ENCODE results near the gene EEF1G. TPM values are rescaled to one million over a fixed set of nuclear protein-coding genes. Genes with fewer than 3 reads are reported as not detected.

The EEF1G gene
- total and polyA plus RNA-seq, 2 of the 13 experiments (the other 11 are each of a cell fraction or from before 2014, with no cell fraction given) = 1,787 to 2,144 TPM

DNA sequence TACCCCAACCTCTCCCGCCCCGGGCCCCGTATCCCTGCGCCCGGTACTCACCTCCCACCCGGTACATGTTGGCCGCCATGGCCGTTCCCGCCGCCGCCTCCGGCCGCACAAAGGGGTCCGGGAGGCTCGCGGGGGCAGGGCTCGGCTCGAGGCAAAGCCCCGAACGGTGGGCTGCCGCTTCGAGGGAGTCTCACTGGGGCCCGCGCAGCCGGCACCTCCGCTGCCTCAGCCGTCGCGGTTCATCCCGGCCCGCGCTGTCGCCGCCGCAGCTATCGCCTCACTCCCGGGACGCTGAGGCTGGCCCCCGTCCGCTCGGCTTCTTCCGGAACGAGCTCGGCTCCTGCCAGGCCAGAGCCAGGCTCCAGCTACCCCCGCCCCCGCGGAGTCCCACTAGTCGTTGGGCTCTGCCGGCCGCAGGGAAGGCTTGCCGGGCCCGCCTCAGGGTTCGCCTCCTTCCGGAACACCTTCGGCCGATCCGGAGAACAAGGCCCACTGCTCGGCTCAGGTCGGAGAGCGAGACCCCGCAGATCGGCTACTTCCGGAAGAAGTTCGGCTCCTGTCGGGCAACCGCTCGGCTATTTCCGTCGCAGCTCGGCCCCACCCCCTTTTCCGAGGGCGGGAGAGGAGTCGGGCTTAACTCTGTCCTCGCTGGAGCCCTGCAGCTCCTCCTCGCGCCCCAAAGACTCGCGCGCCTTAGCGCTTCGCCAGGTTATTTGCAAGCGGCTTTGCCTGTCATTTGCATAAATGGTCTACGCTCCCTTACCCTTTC, 27.9 kb upstream of the EEF1G start, which contains the start of gene MTA2 (continued):
- TF ChIP-seq, protein P1, sequence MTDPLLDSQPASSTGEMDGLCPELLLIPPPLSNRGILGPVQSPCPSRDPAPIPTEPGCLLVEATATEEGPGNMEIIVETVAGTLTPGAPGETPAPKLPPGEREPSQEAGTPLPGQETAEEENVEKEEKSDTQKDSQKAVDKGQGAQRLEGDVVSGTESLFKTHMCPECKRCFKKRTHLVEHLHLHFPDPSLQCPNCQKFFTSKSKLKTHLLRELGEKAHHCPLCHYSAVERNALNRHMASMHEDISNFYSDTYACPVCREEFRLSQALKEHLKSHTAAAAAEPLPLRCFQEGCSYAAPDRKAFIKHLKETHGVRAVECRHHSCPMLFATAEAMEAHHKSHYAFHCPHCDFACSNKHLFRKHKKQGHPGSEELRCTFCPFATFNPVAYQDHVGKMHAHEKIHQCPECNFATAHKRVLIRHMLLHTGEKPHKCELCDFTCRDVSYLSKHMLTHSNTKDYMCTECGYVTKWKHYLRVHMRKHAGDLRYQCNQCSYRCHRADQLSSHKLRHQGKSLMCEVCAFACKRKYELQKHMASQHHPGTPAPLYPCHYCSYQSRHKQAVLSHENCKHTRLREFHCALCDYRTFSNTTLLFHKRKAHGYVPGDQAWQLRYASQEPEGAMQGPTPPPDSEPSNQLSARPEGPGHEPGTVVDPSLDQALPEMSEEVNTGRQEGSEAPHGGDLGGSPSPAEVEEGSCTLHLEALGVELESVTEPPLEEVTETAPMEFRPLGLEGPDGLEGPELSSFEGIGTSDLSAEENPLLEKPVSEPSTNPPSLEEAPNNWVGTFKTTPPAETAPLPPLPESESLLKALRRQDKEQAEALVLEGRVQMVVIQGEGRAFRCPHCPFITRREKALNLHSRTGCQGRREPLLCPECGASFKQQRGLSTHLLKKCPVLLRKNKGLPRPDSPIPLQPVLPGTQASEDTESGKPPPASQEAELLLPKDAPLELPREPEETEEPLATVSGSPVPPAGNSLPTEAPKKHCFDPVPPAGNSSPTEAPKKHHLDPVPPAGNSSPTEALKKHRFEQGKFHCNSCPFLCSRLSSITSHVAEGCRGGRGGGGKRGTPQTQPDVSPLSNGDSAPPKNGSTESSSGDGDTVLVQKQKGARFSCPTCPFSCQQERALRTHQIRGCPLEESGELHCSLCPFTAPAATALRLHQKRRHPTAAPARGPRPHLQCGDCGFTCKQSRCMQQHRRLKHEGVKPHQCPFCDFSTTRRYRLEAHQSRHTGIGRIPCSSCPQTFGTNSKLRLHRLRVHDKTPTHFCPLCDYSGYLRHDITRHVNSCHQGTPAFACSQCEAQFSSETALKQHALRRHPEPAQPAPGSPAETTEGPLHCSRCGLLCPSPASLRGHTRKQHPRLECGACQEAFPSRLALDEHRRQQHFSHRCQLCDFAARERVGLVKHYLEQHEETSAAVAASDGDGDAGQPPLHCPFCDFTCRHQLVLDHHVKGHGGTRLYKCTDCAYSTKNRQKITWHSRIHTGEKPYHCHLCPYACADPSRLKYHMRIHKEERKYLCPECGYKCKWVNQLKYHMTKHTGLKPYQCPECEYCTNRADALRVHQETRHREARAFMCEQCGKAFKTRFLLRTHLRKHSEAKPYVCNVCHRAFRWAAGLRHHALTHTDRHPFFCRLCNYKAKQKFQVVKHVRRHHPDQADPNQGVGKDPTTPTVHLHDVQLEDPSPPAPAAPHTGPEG (CRISPR knock-in tag; IDR thresholded peaks at IDR 0.05) = no peak; the same call in 1 of the 2 replicates
- TF ChIP-seq ZSCAN29 (CRISPR knock-in tag; conservative IDR thresholded peaks at IDR 0.05) = no peak
- TF ChIP-seq ZNF329 (CRISPR knock-in tag; IDR thresholded peaks at IDR 0.05; ENCODE audit: low read depth) = no peak
- TF ChIP-seq, protein P2, sequence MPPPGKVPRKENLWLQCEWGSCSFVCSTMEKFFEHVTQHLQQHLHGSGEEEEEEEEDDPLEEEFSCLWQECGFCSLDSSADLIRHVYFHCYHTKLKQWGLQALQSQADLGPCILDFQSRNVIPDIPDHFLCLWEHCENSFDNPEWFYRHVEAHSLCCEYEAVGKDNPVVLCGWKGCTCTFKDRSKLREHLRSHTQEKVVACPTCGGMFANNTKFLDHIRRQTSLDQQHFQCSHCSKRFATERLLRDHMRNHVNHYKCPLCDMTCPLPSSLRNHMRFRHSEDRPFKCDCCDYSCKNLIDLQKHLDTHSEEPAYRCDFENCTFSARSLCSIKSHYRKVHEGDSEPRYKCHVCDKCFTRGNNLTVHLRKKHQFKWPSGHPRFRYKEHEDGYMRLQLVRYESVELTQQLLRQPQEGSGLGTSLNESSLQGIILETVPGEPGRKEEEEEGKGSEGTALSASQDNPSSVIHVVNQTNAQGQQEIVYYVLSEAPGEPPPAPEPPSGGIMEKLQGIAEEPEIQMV (CRISPR knock-in tag; IDR thresholded peaks at IDR 0.05; ENCODE audit: low read depth) = no peak
- no peak for TF ChIP-seq SRSF1 (optimal IDR thresholded peaks at IDR 0.05; ENCODE audit: low read depth, low read length)
- TF ChIP-seq TBX2 (CRISPR knock-in tag; IDR thresholded peaks at IDR 0.05; ENCODE audit: borderline replicate concordance) = peak; percentile 44; the same call in 1 of the 2 replicates
- TF ChIP-seq RBM22 (optimal IDR thresholded peaks at IDR 0.05; ENCODE audit: low read length) = no peak
- TF ChIP-seq ZNF891 (CRISPR knock-in tag; IDR thresholded peaks at IDR 0.05) = no peak; the same call in 1 of the 2 replicates
- no peak for TF ChIP-seq ZNF672 (CRISPR knock-in tag; IDR thresholded peaks at IDR 0.05)
- TF ChIP-seq, protein P3, sequence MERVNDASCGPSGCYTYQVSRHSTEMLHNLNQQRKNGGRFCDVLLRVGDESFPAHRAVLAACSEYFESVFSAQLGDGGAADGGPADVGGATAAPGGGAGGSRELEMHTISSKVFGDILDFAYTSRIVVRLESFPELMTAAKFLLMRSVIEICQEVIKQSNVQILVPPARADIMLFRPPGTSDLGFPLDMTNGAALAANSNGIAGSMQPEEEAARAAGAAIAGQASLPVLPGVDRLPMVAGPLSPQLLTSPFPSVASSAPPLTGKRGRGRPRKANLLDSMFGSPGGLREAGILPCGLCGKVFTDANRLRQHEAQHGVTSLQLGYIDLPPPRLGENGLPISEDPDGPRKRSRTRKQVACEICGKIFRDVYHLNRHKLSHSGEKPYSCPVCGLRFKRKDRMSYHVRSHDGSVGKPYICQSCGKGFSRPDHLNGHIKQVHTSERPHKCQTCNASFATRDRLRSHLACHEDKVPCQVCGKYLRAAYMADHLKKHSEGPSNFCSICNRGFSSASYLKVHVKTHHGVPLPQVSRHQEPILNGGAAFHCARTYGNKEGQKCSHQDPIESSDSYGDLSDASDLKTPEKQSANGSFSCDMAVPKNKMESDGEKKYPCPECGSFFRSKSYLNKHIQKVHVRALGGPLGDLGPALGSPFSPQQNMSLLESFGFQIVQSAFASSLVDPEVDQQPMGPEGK (CRISPR knock-in tag; IDR thresholded peaks at IDR 0.05) = no peak; the same call in none of the 2 replicates
- TF ChIP-seq NFE2L2 (IDR thresholded peaks at IDR 0.05; ENCODE audit: low read length) = no peak
- peak; percentile 90; the same call in 1 of the 2 replicates for TF ChIP-seq HOXA9 (CRISPR knock-in tag; IDR thresholded peaks at IDR 0.05; ENCODE audit: borderline replicate concordance)
- TF ChIP-seq SOX6 (IDR thresholded peaks at IDR 0.05) = no peak
- no peak for TF ChIP-seq SOX6 (CRISPR knock-in tag; IDR thresholded peaks at IDR 0.05)
- no peak for TF ChIP-seq SP1 (IDR thresholded peaks at IDR 0.05)
- peak; percentile 81; the same call in 1 of the 2 replicates for TF ChIP-seq SP1 (CRISPR knock-in tag; IDR thresholded peaks at IDR 0.05)
- no peak; the same call in 1 of the 2 replicates for TF ChIP-seq ZNF749 (CRISPR knock-in tag; IDR thresholded peaks at IDR 0.05; ENCODE audit: borderline replicate concordance)
- TF ChIP-seq FOXO1 (CRISPR knock-in tag; IDR thresholded peaks at IDR 0.05) = peak; percentile 36; the same call in 1 of the 2 replicates
- TF ChIP-seq, protein P4, sequence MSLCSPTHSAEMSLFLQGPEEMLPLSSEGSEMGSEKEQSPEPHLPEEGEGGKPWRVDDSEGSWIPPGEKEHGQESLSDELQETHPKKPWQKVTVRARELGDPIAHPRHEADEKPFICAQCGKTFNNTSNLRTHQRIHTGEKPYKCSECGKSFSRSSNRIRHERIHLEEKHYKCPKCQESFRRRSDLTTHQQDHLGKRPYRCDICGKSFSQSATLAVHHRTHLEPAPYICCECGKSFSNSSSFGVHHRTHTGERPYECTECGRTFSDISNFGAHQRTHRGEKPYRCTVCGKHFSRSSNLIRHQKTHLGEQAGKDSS (CRISPR knock-in tag; IDR thresholded peaks at IDR 0.05; ENCODE audit: borderline replicate concordance, low read depth) = no peak
- TF ChIP-seq MED1 (CRISPR knock-in tag; IDR thresholded peaks at IDR 0.05) = 0 out of 2 replicates have a peak, but pooled peaks have one; percentile 22

All from HepG2 (cell line).